ENCODE results near the gene BCKDHB. TPM values are rescaled to one million over a fixed set of nuclear protein-coding genes. Genes with fewer than 3 reads are reported as not detected.
A peak's percentile ranks its signal among the peaks of the same experiment; 100 is the strongest.
"Not testable (repeated sequence)": the region's sequence is repeated elsewhere in the genome, so short reads cannot be mapped to it uniquely, and the experiment has no call there.

BCKDHB gene
- total and polyA plus RNA-seq, 10 donors = 6.3 to 16.4 (median 11.0) TPM

GRCh38 chr6:80287607-80288006 is 181.1 kb downstream of the BCKDHB start:
- no peaks in the 10 kb centered on the region for H3K27me3 ChIP-seq (replicated peaks in 1 of 7)
- peaks cover 0 to 8% (median 2%) of the 10 kb centered on the region in 8 donors for H3K9me3 ChIP-seq
- H3K4me1 ChIP-seq = no peaks in the 10 kb centered on the region
- no peak overlapping the region for H3K4me3 ChIP-seq
- no peaks in the 10 kb centered on the region for H3K36me3 ChIP-seq
- H3K27ac ChIP-seq = no peak overlapping the region
- peak; percentile 17 for DNase-seq
- intact Hi-C loops (cut with DNase I; ENCODE audit: low total_unique reads) = no loop called here
- TF ChIP-seq POLR2A (IDR thresholded peaks at IDR 0.05) = no peak
- TF ChIP-seq CTCF (IDR thresholded peaks at IDR 0.05 in 8 of 11, conservative IDR thresholded peaks at IDR 0.05 in 3 of 11) = no peak
- no peak for TF ChIP-seq POLR2AphosphoS5 (IDR thresholded peaks at IDR 0.05)
- WGBS, 5 donors = 88 to 94% (median 91%) methylated on average over 3 of the region's 3 CpGs

- WGBS, 5 donors = 36 to 100% (median 58%) methylated on average over 1 to 3 of the region's 3 CpGs
These were observed 183.3 kb downstream of the BCKDHB start for GRCh38 chr6:80289727-80290126.

GRCh38 chr6:80294531-80294930 is 188.1 kb downstream of the BCKDHB start:
- intact Hi-C loops (cut with DNase I; ENCODE audit: low total_unique reads); H3K4me1 ChIP-seq; H3K36me3 ChIP-seq; DNase-seq; H3K4me3 ChIP-seq; H3K27ac ChIP-seq; H3K27me3 ChIP-seq (replicated peaks in 1 of 7): not testable (repeated sequence)
- 90 to 95% (median 91%) methylated on average over 4 of the region's 4 CpGs for WGBS, 5 donors
- H3K9me3 ChIP-seq = peaks cover 0 to 55% (median 35%) of the 10 kb centered on the region in 8 donors

More at GRCh38 chr6:80289727-80290126, 183.3 kb downstream of the BCKDHB start:
- Histone ChIP-seq H3K36me3 (peaks cover 0 to 6% (median 0%) of the 10 kb centered on the region in 6 donors), H3K27ac (no peak overlapping the region), H3K4me3 (no peak overlapping the region), H3K4me1 (no peaks in the 10 kb centered on the region), H3K27me3 (replicated peaks in 1 of 7) (no peaks in the 10 kb centered on the region), H3K9me3 (peaks cover 0 to 30% (median 24%) of the 10 kb centered on the region in 8 donors)
- intact Hi-C loops (cut with DNase I; ENCODE audit: low total_unique reads) = no loop called here
- peak; percentile 61 for DNase-seq
- no peak for TF ChIP-seq CTCF (IDR thresholded peaks at IDR 0.05 in 8 of 11, conservative IDR thresholded peaks at IDR 0.05 in 3 of 11)
- TF ChIP-seq POLR2A (IDR thresholded peaks at IDR 0.05) = no peak

GRCh38 chr6:80302716-80303115 is 196.2 kb downstream of the BCKDHB start:
- Histone ChIP-seq H3K4me3 (no peak overlapping the region), H3K4me1 (no peaks in the 10 kb centered on the region), H3K9me3 (peaks cover 0 to 11% (median 0%) of the 10 kb centered on the region in 8 donors), H3K36me3 (no peaks in the 10 kb centered on the region), H3K27me3 (replicated peaks in 1 of 7) (no peaks in the 10 kb centered on the region), H3K27ac (no peak overlapping the region)
- TF ChIP-seq POLR2AphosphoS5 (IDR thresholded peaks at IDR 0.05) = no peak
- no peak for TF ChIP-seq CTCF (IDR thresholded peaks at IDR 0.05 in 8 of 11, conservative IDR thresholded peaks at IDR 0.05 in 3 of 11)
- TF ChIP-seq POLR2A (IDR thresholded peaks at IDR 0.05) = no peak
- intact Hi-C loops (cut with DNase I; ENCODE audit: low total_unique reads) = no loop called here
- no peak for DNase-seq

GRCh38 chr6:80304014-80304413 is 197.5 kb downstream of the BCKDHB start:
- intact Hi-C loops (cut with DNase I; ENCODE audit: low total_unique reads) = no loop called here
- DNase-seq = no peak
- 0 to 90% (median 54%) methylated on average over 1 of the region's 1 CpG for WGBS, 5 donors
- H3K4me3 ChIP-seq = no peak overlapping the region
- peaks cover 0 to 3% (median 0%) of the 10 kb centered on the region in 6 donors for H3K36me3 ChIP-seq
- TF ChIP-seq POLR2A (IDR thresholded peaks at IDR 0.05) (no peak), POLR2AphosphoS5 (IDR thresholded peaks at IDR 0.05) (no peak), CTCF (IDR thresholded peaks at IDR 0.05 in 8 of 11, conservative IDR thresholded peaks at IDR 0.05 in 3 of 11) (no peak)
- H3K27ac ChIP-seq = no peak overlapping the region
- no peaks in the 10 kb centered on the region for H3K27me3 ChIP-seq (replicated peaks in 1 of 7)
- peaks cover 0 to 10% (median 0%) of the 10 kb centered on the region in 8 donors for H3K9me3 ChIP-seq
- H3K4me1 ChIP-seq = no peaks in the 10 kb centered on the region
